ENCODE measurements around the gene ANGPT4. TPM values are rescaled to one million over a fixed set of nuclear protein-coding genes. Genes with fewer than 3 reads are reported as not detected.
A peak's percentile ranks its signal among the peaks of the same experiment; 100 is the strongest.

The ANGPT4 gene
- total RNA-seq, 4 donors from 2014 or later = 0.04 to 0.15 (median 0.10) TPM; not detected in 1

DNA sequence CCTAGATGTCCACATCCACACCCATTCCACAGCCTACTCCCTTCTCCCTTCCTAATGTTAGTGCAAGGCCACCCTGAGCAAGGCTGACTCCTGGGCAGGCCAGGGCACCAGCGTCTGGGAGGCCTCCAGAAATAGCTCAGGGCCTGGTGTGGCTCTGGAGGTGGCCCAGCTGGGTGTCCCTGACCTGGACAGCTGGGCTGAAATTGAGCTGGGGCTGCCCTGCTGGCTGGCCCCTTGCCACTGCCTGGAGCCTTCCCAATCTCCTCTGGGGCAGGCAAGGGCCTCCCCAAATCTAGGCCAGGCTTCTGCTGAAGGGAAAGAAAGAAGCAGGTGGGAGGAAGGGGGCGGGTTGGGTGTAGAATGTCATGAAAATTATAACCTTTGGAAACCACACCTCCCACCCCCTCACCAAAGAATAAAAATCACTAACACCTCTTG lies 80.5 kb downstream of the ANGPT4 start:
- ATAC-seq (peak; percentile 76 to 84), DNase-seq (peak; percentile 87 to 95)
- peaks cover 28 to 32% of the 10 kb centered on the region in 2 donors for H3K4me1 ChIP-seq
- TF ChIP-seq, protein P1, sequence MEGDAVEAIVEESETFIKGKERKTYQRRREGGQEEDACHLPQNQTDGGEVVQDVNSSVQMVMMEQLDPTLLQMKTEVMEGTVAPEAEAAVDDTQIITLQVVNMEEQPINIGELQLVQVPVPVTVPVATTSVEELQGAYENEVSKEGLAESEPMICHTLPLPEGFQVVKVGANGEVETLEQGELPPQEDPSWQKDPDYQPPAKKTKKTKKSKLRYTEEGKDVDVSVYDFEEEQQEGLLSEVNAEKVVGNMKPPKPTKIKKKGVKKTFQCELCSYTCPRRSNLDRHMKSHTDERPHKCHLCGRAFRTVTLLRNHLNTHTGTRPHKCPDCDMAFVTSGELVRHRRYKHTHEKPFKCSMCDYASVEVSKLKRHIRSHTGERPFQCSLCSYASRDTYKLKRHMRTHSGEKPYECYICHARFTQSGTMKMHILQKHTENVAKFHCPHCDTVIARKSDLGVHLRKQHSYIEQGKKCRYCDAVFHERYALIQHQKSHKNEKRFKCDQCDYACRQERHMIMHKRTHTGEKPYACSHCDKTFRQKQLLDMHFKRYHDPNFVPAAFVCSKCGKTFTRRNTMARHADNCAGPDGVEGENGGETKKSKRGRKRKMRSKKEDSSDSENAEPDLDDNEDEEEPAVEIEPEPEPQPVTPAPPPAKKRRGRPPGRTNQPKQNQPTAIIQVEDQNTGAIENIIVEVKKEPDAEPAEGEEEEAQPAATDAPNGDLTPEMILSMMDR (IDR thresholded peaks at IDR 0.05 in 4 of 5, conservative IDR thresholded peaks at IDR 0.05 in 1 of 5) = no peak
- no peak for TF ChIP-seq POLR2A (IDR thresholded peaks at IDR 0.05)
- peak overlapping the region; percentile 82 to 86 (median 84) for H3K27ac ChIP-seq
- no peaks in the 10 kb centered on the region for H3K36me3 ChIP-seq
- intact Hi-C loops (cut with DNase I; ENCODE audit: low total_unique reads) = loop anchor here (10.0 kb wide), 2 partner anchors 629 to 1269 kb away; partner anchors contain the start of genes NSFL1C and STK35
- H3K9me3 ChIP-seq = no peaks in the 10 kb centered on the region
- in situ Hi-C loops (cut with MboI; ENCODE audit: low sequenced_read_pairs in 4 of 4) = loop anchor here in 1 of 4 donors (10.0 kb wide), 1 partner anchor 289 kb away; no protein-coding TSS in a partner anchor
- no peak overlapping the region for H3K4me3 ChIP-seq
- H3K27me3 ChIP-seq = peaks cover 0 to 2% (median 0%) of the 10 kb centered on the region in 3 donors

DNA sequence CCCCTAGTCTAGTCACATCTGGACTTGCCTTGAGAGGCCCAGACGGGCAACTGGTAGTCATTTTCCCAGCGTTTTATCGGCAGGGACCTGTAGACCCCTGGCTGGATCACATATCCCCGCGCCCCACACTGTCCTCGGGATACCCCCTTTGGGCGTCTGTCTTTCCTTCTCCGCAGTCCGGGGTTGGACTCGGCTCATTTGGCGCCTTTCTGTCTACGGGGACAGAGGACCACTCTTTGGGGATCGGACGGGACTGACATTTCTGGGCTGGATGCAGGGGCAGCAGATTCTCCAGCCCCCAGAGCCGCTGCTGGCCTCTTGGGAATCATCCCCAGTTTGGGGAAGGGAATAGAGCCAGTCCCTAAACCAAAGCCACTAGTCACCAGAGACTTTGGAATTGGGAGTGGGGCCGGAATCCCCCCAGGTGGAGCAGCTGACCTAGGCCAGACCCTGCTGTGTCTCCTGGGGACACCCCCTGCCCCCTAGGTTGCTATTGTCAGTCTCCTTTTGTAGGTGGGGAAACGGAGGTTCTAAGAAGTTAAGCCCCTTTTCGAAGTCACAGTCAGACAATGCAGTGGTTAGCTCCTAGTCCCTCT lies 81.9 kb downstream of the ANGPT4 start:
- H3K4me3 ChIP-seq = peak overlapping the region; percentile 75 to 90 (median 83)
- ATAC-seq (no peak), DNase-seq (no peak)
- peak overlapping the region; percentile 82 to 86 (median 84) for H3K27ac ChIP-seq
- H3K36me3 ChIP-seq = no peaks in the 10 kb centered on the region
- intact Hi-C loops (cut with DNase I; ENCODE audit: low total_unique reads) (loop anchor here (10.0 kb wide), 2 partner anchors 631 to 1271 kb away; partner anchors contain the start of genes NSFL1C and STK35), in situ Hi-C loops (cut with MboI; ENCODE audit: low sequenced_read_pairs in 4 of 4) (loop anchor here in 1 of 4 donors (10.0 kb wide), 1 partner anchor 291 kb away; no protein-coding TSS in a partner anchor)
- peaks cover 29 to 32% of the 10 kb centered on the region in 2 donors for H3K4me1 ChIP-seq
- TF ChIP-seq POLR2A (IDR thresholded peaks at IDR 0.05) = no peak
- TF ChIP-seq, protein P1 (IDR thresholded peaks at IDR 0.05 in 4 of 5, conservative IDR thresholded peaks at IDR 0.05 in 1 of 5) = no peak
- no peaks in the 10 kb centered on the region for H3K9me3 ChIP-seq
- no peaks in the 10 kb centered on the region for H3K27me3 ChIP-seq

DNA sequence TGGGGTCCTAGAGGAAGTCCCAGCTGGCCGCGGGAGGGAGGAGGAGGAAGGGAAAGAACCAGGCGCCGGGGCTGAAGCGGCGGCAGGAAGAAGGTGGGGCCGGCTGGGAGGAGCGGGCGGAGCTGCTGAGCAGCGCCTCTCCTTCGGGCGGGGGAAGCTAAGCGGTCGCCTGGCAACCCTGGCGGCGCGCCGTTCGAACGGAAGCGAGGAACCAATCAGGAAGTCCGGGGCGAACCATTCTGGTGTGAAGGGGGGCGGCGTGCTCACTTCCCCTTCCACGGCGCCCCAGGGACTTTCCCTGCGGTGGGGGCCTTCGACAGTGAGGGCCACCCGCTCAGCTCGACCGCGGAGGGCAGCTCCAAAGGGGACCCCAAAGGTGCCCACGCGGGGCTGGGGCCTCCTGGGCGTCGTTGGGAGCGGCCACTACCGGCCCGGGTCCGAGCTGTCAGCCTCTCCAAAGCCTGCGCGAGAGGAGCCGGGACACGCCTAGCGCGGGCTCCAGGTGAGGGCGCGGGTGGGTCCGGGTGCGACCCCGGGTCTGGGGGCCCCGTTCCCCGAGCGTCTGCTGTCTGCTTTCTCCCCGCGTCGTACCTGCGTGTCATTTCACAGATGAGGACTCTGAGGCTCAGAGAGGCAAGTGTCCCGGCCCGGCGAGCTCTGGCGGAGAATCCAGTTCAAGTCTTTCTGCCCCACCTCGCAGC lies 82.5 kb downstream of the ANGPT4 start, which contains the start of gene FAM110A:
Gene FAM110A, plus strand, starts transcription at position 266 of the 701 bp plus-strand sequence. CDS start 11,090 bp downstream, outside the sequence.
- Histone ChIP-seq H3K27me3 (no peaks in the 10 kb centered on the region), H3K4me3 (peak within 1 kb of the TSS; percentile 75 to 90 (median 83)), H3K4me1 (peaks cover 32% of the 10 kb centered on the region in 2 donors), H3K36me3 (no peaks in the 10 kb centered on the region), H3K9me3 (no peaks in the 10 kb centered on the region), H3K27ac (peak within 1 kb of the TSS; percentile 82 to 86 (median 84))
- DNase-seq = peak; percentile 91 to 95
- ATAC-seq = peak; percentile 92 to 96
- in situ Hi-C loops (cut with MboI; ENCODE audit: low sequenced_read_pairs in 4 of 4) = loop anchor here in 1 of 4 donors (10.0 kb wide), 1 partner anchor 291 kb away; no protein-coding TSS in a partner anchor
- TF ChIP-seq POLR2A (IDR thresholded peaks at IDR 0.05) = no peak
- TF ChIP-seq, protein P1 (IDR thresholded peaks at IDR 0.05 in 4 of 5, conservative IDR thresholded peaks at IDR 0.05 in 1 of 5) = no peak
- intact Hi-C loops (cut with DNase I; ENCODE audit: low total_unique reads) = loop anchor here (2.0 to 10.0 kb wide), 3 partner anchors 181 to 1271 kb away; partner anchors contain the start of genes NSFL1C, SRXN1 and STK35

DNA sequence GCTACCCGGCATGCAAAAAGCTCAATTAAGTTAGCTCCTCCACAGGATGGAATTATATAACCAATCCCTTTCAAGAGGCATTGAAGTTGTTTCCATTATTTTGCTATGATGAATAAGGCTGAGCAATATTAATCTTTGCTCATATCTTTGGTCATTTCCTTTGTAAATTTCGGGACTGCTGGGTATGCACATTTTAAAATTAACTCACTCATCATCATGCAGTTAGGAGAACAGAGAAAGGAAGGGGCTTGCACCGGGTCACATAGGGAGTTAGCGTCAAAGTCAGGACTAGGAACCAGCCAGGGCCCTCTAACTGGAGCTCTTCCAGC lies 83.0 kb downstream of the ANGPT4 start:
- H3K27ac ChIP-seq = peak overlapping the region; percentile 82 to 86 (median 84)
- peak in 1 of 2 donors; percentile 3 for ATAC-seq
- DNase-seq = no peak
- TF ChIP-seq POLR2A (IDR thresholded peaks at IDR 0.05) = no peak
- TF ChIP-seq, protein P1 (IDR thresholded peaks at IDR 0.05 in 4 of 5, conservative IDR thresholded peaks at IDR 0.05 in 1 of 5) = no peak
- no peaks in the 10 kb centered on the region for H3K27me3 ChIP-seq
- H3K4me1 ChIP-seq = peaks cover 32% of the 10 kb centered on the region in 2 donors
- H3K36me3 ChIP-seq = no peaks in the 10 kb centered on the region
- intact Hi-C loops (cut with DNase I; ENCODE audit: low total_unique reads) (loop anchor here (2.0 to 10.0 kb wide), 3 partner anchors 180 to 1272 kb away; partner anchors contain the start of genes NSFL1C, SRXN1 and STK35), in situ Hi-C loops (cut with MboI; ENCODE audit: low sequenced_read_pairs in 4 of 4) (loop anchor here in 1 of 4 donors (10.0 kb wide), 1 partner anchor 292 kb away; no protein-coding TSS in a partner anchor)
- H3K9me3 ChIP-seq = no peaks in the 10 kb centered on the region
- peak overlapping the region; percentile 75 to 90 (median 83) for H3K4me3 ChIP-seq

Data from gastrocnemius medialis (tissue), 4 donors.